LNCAP (cell line): ENCODE measurements around the gene SETBP1.
A peak's percentile ranks its signal among the peaks of the same experiment; 100 is the strongest.

Source experiments
- TF ChIP-seq, protein P1 (sequence below): fragments of 450-650 bp; IDR thresholded peaks from 2 replicates; pipeline ENCODE4 v1.5.1; 2017; ENCODE audit warnings: mild to moderate bottlenecking

SETBP1 gene

DNA sequence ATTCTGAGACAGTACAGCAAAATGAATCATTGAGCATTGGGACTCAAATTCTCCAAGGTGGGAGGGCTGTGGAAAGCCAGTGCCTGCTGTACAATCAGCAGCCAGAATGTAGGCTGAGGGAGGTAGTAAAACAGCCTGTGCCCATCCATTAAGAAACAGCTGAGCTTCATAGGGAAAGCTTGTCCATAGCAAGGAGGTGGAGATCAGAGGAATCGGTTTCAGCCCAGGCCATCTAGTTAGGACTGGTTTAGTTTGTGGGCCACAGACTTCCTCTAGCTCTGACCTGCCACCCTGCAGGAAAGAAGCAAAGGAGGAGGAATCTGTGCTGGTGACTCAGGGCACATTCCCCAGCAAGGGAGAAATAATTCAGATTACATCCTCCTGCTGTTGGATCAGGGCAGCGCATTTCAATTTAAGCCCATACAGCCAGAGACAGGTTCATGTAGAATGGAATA is 333.4 kb downstream of the SETBP1 start:
- TF ChIP-seq, protein P1, sequence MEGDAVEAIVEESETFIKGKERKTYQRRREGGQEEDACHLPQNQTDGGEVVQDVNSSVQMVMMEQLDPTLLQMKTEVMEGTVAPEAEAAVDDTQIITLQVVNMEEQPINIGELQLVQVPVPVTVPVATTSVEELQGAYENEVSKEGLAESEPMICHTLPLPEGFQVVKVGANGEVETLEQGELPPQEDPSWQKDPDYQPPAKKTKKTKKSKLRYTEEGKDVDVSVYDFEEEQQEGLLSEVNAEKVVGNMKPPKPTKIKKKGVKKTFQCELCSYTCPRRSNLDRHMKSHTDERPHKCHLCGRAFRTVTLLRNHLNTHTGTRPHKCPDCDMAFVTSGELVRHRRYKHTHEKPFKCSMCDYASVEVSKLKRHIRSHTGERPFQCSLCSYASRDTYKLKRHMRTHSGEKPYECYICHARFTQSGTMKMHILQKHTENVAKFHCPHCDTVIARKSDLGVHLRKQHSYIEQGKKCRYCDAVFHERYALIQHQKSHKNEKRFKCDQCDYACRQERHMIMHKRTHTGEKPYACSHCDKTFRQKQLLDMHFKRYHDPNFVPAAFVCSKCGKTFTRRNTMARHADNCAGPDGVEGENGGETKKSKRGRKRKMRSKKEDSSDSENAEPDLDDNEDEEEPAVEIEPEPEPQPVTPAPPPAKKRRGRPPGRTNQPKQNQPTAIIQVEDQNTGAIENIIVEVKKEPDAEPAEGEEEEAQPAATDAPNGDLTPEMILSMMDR = peak; percentile 18; the same call in 1 of the 2 replicates

DNA sequence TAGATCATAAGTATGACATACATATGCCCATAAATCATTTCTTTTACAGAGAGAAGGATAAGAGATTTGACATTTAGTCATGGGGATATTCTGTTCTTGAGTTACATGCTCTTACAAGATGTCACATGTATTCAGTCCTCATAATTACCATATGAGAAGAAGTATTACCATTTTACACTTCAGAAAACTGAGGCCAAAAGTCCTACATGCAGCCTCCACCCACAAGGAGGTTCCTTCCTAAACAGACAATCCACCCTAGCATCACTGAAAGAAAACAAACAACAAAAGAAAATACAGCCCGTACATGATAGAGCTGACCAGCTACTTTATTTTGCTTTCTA is 335.1 kb downstream of the SETBP1 start:
- TF ChIP-seq, protein P1 = no peak

DNA sequence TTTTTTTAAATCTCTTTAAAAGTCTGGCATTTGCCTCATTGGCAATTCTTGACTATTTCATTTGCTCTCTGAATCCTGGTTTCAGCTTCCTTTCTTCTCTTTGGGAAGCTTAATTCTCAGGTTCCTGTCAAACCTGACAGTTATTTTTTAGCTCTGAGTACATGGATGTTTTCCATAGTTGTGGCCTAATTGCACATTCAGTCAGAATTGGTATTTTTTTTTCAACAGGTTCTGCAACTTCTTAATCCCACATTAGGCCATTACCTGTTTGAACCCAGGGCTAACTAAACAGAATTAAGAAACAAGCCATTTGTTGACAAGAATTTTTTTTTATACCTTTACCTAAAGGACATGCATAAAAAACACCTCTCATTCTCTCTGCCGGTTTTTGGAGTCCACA is 338.8 kb downstream of the SETBP1 start:
- TF ChIP-seq, protein P1 = no peak

DNA sequence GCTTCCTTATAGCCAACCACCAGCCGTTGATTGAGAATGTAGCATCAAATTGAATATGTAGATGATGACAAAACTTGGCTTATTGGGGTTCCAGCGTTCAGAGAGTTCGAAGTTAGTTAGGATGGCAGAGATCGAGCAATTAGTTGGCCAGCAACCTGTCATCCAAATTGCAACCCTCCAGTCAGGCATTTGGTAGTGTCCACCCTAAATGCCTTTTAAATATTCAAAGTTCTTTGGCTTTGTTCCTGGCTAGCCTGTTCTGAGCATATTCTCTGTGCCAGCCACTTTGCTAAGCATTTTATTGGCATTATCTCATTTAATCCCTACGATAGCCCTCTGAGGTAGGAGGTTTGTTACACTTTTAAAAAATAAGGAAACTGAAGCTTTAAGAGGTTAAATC is 342.8 kb downstream of the SETBP1 start:
- TF ChIP-seq, protein P1 = no peak

DNA sequence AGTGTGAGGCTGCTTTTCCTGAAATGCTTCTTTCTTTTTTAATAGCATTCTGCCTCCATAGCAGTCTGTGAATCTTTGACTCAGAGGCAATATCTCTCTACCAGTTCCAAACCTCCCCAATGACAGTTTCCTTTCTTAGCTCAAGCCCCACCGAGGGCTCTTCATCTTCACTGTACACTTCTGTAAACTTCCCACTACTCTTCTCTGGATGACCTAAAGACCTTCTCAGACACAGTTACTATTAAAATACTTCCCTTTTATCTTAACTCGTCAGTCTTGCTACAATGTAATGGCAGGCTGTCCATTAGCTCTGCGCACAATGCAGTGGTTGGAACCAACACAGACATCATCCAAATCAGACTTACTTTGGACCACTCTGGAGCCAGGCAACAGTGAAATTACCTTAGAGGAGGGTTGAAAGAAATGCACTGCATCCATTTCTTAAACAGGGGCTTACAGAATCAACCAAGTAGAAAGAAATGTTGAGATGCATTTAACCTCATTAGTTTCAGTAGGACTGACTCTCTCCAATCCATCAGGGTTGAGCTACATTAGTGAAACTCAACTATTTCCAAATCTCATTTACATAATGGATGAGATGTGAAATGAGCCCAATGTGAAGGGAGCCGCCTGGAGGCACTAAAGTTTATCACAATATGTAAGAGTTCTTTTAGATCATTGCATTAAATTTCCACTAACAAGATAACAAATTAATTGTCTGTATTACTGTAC is 343.8 kb downstream of the SETBP1 start:
- TF ChIP-seq, protein P1 = peak; percentile 28; the same call in 1 of the 2 replicates

DNA sequence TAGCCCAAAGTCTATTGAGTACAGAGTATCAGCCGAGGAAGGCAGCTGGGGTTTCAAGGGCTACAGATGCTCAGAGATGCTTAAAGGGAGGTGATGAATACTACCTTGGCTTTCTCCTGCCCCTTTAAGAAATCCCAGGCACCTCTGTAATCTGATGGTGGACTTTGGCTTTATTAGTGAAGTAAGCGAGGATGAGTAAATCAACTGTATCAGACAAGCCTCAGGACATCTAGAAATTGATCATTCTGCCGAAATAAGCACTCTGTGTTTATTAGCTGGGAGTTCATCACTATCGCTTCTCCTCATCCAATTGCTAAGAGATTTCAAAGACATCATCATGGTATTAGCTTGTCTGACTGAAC is 344.4 kb downstream of the SETBP1 start:
- TF ChIP-seq, protein P1 = no peak

DNA sequence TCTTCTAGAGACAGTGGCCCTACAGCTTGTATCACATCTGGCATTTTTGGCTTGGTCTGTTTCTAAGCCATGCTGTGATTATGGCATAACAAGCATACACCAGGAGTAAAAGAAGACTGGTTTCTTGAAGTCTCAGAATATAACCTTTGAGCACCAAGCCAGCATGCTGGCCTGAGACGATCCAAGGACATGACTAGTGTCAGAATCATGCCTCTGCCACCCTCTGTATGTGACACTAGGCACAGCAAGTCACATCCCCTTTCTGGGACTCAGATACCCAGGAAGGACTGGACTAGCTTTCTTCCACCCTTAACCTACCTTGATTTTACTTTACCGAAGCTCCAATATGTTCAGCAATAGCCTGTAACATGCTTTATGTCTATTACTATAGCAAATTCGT is 345.5 kb downstream of the SETBP1 start:
- TF ChIP-seq, protein P1 = no peak

DNA sequence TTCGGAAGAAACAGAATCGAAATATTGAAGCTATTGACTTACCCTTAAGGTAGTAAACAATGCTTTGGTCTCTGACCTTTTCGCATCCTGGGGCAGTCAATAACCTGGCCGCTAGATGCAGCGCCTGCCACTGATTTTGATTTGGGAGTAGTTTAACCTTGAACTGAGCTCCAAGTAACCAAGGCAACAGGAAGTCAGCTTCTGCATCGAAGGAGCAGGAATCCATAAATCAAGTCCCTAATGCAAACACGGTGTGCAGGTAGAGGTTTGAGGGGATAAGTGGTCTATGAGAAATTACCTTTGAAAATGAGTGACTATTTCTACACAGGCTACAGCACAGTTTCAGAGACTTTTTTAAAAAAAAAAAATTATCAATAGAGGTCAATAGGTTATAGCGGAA is 353.5 kb downstream of the SETBP1 start:
- TF ChIP-seq, protein P1 = no peak
